K562 (cell line): ENCODE results near the gene SOWAHA. TPM values are rescaled to one million over a fixed set of nuclear protein-coding genes. Genes with fewer than 3 reads are reported as not detected.

ENCODE experiments used
- ATAC-seq: fragments of 200-7000 bp; cut with Tn5 transposase; 3 replicates; pipeline ENCODE4 v1.9.1; 2020; ENCODE audit warnings: moderate library complexity
- BruUV-seq: library from RNA; stranded (reverse); fragments of 400-500 nt; replicated peaks from 2 replicates; lab custom pipeline; 2021; lab: Mats Ljungman, UMichigan
- CTCF ChIA-PET: fragments of 300-600 bp; formaldehyde crosslinking; extraction: SDS; loops from one replicate; lab custom pipeline; 2021; ENCODE audit warnings: low intra/inter-chr PET ratio; lab: Yijun Ruan, JAX
- POLR2A ChIA-PET: fragments of 300-600, 350-650 bp; sonication (Branson Sonifier 250); formaldehyde crosslinking; extraction: SDS; loops from one replicate; lab custom pipeline; 2021; ENCODE audit warnings: antibody characterized with exemption, inconsistent platforms; lab: Yijun Ruan, JAX
- DNase-seq, 4 experiments: peaks; one replicate each; pipeline versions ENCODE4 v3.0.0 to v3.0.0-alpha.2; 2011 to 2018; ENCODE audit warnings: low spot score in 3 of 4, mixed read lengths in 3 of 4; ENCODE audit errors: extremely low read depth in 1 of 4
- FAIRE-seq: peaks from 2 replicates; lab custom pipeline; 2011; peaks lifted over from hg19 to GRCh38; lab: Jason Lieb, UNC
- H2AFZ ChIP-seq: 2 replicates; pipeline ENCODE4 v1.6.0; 2011; ENCODE audit warnings: low read depth, low read length, control low read depth, inconsistent platforms
- H3K27ac ChIP-seq: fragments of 200-600 bp; 3 replicates; pipeline ENCODE4 v1.8.0; 2011; ENCODE audit warnings: low read depth, mild to moderate bottlenecking, control low read depth, inconsistent platforms, low read length, moderate library complexity, mixed read lengths; ENCODE audit errors: extremely low read depth
- H3K27me3 ChIP-seq, 2 experiments: fragments of 300-600 bp in 1 of 2; 2 replicates in 1 of 2; 3 replicates in 1 of 2; pipeline versions ENCODE4 v1.6.0 to v1.8.0; 2011; ENCODE audit warnings: inconsistent platforms in 2 of 2, low read length in 2 of 2, mild to moderate bottlenecking in 1 of 2, mixed read lengths in 1 of 2, moderate library complexity in 1 of 2; ENCODE audit not compliant: control insufficient read depth in 2 of 2, insufficient read depth in 2 of 2
- H3K36me3 ChIP-seq: fragments of 300-600 bp; 3 replicates; pipeline ENCODE4 v1.8.0; 2011; ENCODE audit warnings: mild to moderate bottlenecking, low read length, inconsistent platforms; ENCODE audit not compliant: control insufficient read depth, insufficient read depth
- H3K4me1 ChIP-seq, 2 experiments: fragments of 200-600 bp in 1 of 2; replicated peaks in 1 of 2; 2 replicates in 1 of 2; 3 replicates in 1 of 2; pipeline versions ENCODE4 v1.5.1 to v1.8.0; 2011; ENCODE audit warnings: inconsistent platforms in 2 of 2, low read length in 2 of 2, mild to moderate bottlenecking in 1 of 2, mixed read lengths in 1 of 2, moderate library complexity in 1 of 2; ENCODE audit not compliant: control insufficient read depth in 2 of 2, insufficient read depth in 2 of 2
- H3K4me2 ChIP-seq: 2 replicates; pipeline ENCODE4 v1.6.1; 2011; ENCODE audit warnings: low read length, control low read depth, inconsistent platforms, mixed read lengths; ENCODE audit not compliant: insufficient read depth
- H3K4me3 ChIP-seq: fragments of 200-600 bp; sonication (generic), shearing (Covaris generic); 2 replicates; pipeline ENCODE4 v1.5.1; 2016; ENCODE audit warnings: control low read depth, inconsistent platforms
- H3K79me2 ChIP-seq: fragments of 200-600 bp; 3 replicates; pipeline ENCODE4 v1.8.0; 2011; ENCODE audit warnings: low read length, inconsistent platforms; ENCODE audit not compliant: control insufficient read depth, insufficient read depth
- H3K9ac ChIP-seq, 2 experiments: 2 replicates each; pipeline versions ENCODE4 v1.6.0 to v1.6.1; 2011; ENCODE audit warnings: low read depth in 2 of 2, low read length in 2 of 2, control low read depth in 1 of 2, inconsistent platforms in 1 of 2, mild to moderate bottlenecking in 1 of 2, mixed read lengths in 1 of 2; ENCODE audit not compliant: insufficient read depth in 1 of 2
- H3K9me1 ChIP-seq: one replicate; pipeline ENCODE4 v1.6.0; 2011; ENCODE audit warnings: inconsistent platforms, mild to moderate bottlenecking, low read length, moderate library complexity; ENCODE audit not compliant: control insufficient read depth, insufficient read depth
- H3K9me3 ChIP-seq: replicated peaks from 2 replicates; pipeline ENCODE4 v1.5.1; 2011; ENCODE audit warnings: low read depth, low read length, inconsistent platforms; ENCODE audit not compliant: control insufficient read depth, insufficient read depth
- H4K20me1 ChIP-seq: replicated peaks from 2 replicates; pipeline ENCODE4 v1.6.1; 2011; ENCODE audit warnings: low read length, inconsistent platforms, mixed read lengths; ENCODE audit not compliant: control insufficient read depth, insufficient read depth
- ATF6 ChIP-seq: sonication (generic); formaldehyde crosslinking; IDR thresholded peaks from 2 replicates; pipeline ENCODE4 v1.4.0; 2020; ENCODE audit warnings: mild to moderate bottlenecking, missing genetic modification reagents
- EP400 ChIP-seq: fragments of 450-650 bp; IDR thresholded peaks from 2 replicates; pipeline ENCODE4 v1.6.1; 2017; ENCODE audit warnings: antibody characterized with exemption, mild to moderate bottlenecking, moderate library complexity
- L3MBTL2 ChIP-seq: fragments of 450-650 bp; IDR thresholded peaks from 2 replicates; pipeline ENCODE4 v1.6.1; 2016; ENCODE audit warnings: mild to moderate bottlenecking, moderate library complexity
- MAX ChIP-seq: sonication (generic); formaldehyde crosslinking; IDR thresholded peaks from 2 replicates; pipeline ENCODE4 v1.9.0; 2022; ENCODE audit warnings: mild to moderate bottlenecking, missing genetic modification reagents
- MCM3 ChIP-seq: fragments of 450-650 bp; IDR thresholded peaks from 2 replicates; pipeline ENCODE4 v1.6.1; 2016
- PTTG1 ChIP-seq: fragments of 450-650 bp; IDR thresholded peaks from 2 replicates; pipeline ENCODE4 v1.6.1; 2016; ENCODE audit warnings: low read depth, mild to moderate bottlenecking, missing genetic modification characterization, missing compliant biosample characterization
- RNF2 ChIP-seq: sonication (generic); IDR thresholded peaks from 2 replicates; pipeline ENCODE4 v1.6.1; 2016
- VEZF1 ChIP-seq: fragments of 200-800 bp; sonication (Bioruptor generic); IDR thresholded peaks from 2 replicates; pipeline ENCODE4 v1.6.1; 2017; ENCODE audit warnings: missing genetic modification characterization, missing compliant biosample characterization
- XRCC3 ChIP-seq: fragments of 450-650 bp; IDR thresholded peaks from 2 replicates; pipeline ENCODE4 v1.6.1; 2017; ENCODE audit warnings: mild to moderate bottlenecking, moderate library complexity
- ZNF282 ChIP-seq: sonication (generic); formaldehyde crosslinking; IDR thresholded peaks from 2 replicates; pipeline ENCODE4 v1.8.1; 2023; ENCODE audit warnings: missing genetic modification reagents
- WGBS: fragments of 100-300 bp; shearing (Covaris generic); methylation state at CpG from one replicate; pipeline ENCODE4 v1.1.6; 2016; ENCODE audit warnings: low coverage, mixed read lengths; ENCODE audit not compliant: insufficient coverage; ENCODE audit errors: missing lambda C conversion rate; 5-methylcytosine and 5-hydroxymethylcytosine counted together
- in situ Hi-C: fragments of 300-500 bp; cut with MboI; formaldehyde crosslinking; loops from 4 replicates; pipeline ENCODE4 v1.15.0; 2018; ENCODE audit warnings: inconsistent platforms, mixed read lengths
- intact Hi-C: fragments of 100-400 bp; cut with micrococcal nuclease; formaldehyde crosslinking; loops from 2 replicates; pipeline ENCODE4 v1.14.2; 2022
- polyA plus RNA-seq, 8 experiments: library from polyadenylated mRNA; depleted of rRNA in 4 of 8; stranded (reverse) in 5 of 8; unstranded in 3 of 8; fragments of >200 nt; fragmentation: Nextera tagmentation in 2 of 8; fragmentation: Illumina TruSeq in 1 of 8; extraction: Ambion mirVana in 2 of 8; extraction: Trizol in 1 of 8; gene quantifications; 2 replicates each; pipeline versions ENCODE4 v1.2.1 to v1.2.3, GENCODE V29; 2011 to 2014; ENCODE audit warnings: inconsistent platforms in 1 of 8, missing spikeins in 1 of 8
- total RNA-seq, 7 experiments: library from RNA; depleted of rRNA in 6 of 7; stranded (reverse); fragments of >200 nt in 6 of 7; fragmentation: Illumina TruSeq in 2 of 7; extraction: Trizol in 2 of 7; gene quantifications; 2 replicates each; pipeline versions ENCODE4 v1.2.1 to v1.2.3, GENCODE V29; 2011 to 2021; ENCODE audit warnings: low replicate concordance in 1 of 7

The SOWAHA gene
- total and polyA plus RNA-seq, 9 of the 15 experiments (the other 6 are each of a cell fraction or from before 2014, with no cell fraction given): not detected

- TF ChIP-seq ATF6 (CRISPR knock-in tag): 0 out of 2 replicates have a peak, but pooled peaks have one; percentile 51
- no peak for TF ChIP-seq PTTG1 (tag)
These were observed 16.8 kb downstream of the SOWAHA start (continued) for GRCh38 chr5:132829742-132830435.

GRCh38 chr5:132830436-132831094, 17.5 kb downstream of the SOWAHA start, which contains the start of gene SHROOM1:
Gene SHROOM1 (minus strand): TSS chr5:132830647. CDS start chr5:132826140, 4,507 bp downstream.
- ATAC-seq: peak; percentile 93
- H3K36me3 ChIP-seq: peaks cover 25% of the 10 kb centered on the region; the same call in 1 of the 3 replicates
- peak within 1 kb of the TSS; percentile 74 for H3K4me3 ChIP-seq
- in situ Hi-C loops: no loop called here
- H3K9me1 ChIP-seq: no peaks in the 10 kb centered on the region
- CTCF ChIA-PET: interaction anchor here (1.1 to 2.1 kb wide), 3 partner anchors 36 to 418 kb away, joined by 3 to 13 read pairs (median 5); partner anchors contain the start of genes GDF9 and UQCRQ
- peak; percentile 19 for FAIRE-seq
- H3K9me3 ChIP-seq: no peaks in the 10 kb centered on the region
- peaks cover 23% of the 10 kb centered on the region for H3K79me2 ChIP-seq
- peak within 1 kb of the TSS; percentile 89 for H3K4me2 ChIP-seq
- intact Hi-C loops: loop anchor here (1.0 kb wide), 2 partner anchors 36 to 53 kb away; partner anchors contain the start of genes GDF9 and UQCRQ
- peak within 1 kb of the TSS; percentile 92 to 100 for H3K9ac ChIP-seq
- no peaks in the 10 kb centered on the region for H3K27me3 ChIP-seq
- H3K4me1 ChIP-seq: peaks cover 18 to 29% of the 10 kb centered on the region in 2 experiments; a peak in 4 of 5 replicates
- DNase-seq: peak; percentile 90 to 92 (median 91)
- no peaks in the 10 kb centered on the region for H4K20me1 ChIP-seq
- WGBS: 2% methylated on average over 34 of the region's 78 CpGs
- no TSS peak for BruUV-seq
- H2AFZ ChIP-seq: peak within 1 kb of the TSS; percentile 97
- peak within 1 kb of the TSS; percentile 92 for H3K27ac ChIP-seq
- POLR2A ChIA-PET: interaction anchor here (0.6 to 3.9 kb wide), 15 partner anchors 9 to 234 kb away, joined by 3 to 22 read pairs (median 4); partner anchors contain the start of genes GDF9 and UQCRQ
- TF ChIP-seq XRCC3 (no peak), EP400 (peak; percentile 54; the same call in 1 of the 2 replicates), MAX (CRISPR knock-in tag) (peak; percentile 62), ZNF282 (CRISPR knock-in tag) (no peak), L3MBTL2 (peak; percentile 90), MCM3 (no peak), RNF2 (0 out of 2 replicates have a peak, but pooled peaks have one; percentile 40), VEZF1 (CRISPR knock-in tag) (peak; percentile 72)
